ENCODE data around the gene SLAIN1. TPM values are rescaled to one million over a fixed set of nuclear protein-coding genes. Genes with fewer than 3 reads are reported as not detected.

The SLAIN1 gene
- total RNA-seq, 4 donors from 2014 or later: 3.0 to 7.5 (median 4.4) TPM

DNA sequence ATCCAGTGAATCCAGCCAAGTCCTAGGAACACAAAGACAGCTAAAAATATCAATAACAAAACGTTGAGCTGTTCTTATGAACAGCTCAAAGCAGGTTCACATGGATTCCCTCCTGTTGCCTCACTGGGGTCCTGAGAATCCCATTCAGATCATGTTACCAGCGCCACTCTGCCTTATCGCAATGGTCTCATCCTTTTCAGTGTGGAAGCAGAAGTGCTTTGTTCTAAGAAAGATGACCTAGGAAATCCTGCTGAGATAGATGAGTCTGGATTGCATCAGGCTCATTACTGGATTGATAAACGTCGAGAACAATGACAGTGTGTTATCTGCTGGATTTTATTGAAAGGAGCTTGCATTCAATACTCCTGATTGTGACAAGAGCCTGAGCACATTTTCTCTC is 87.0 kb downstream of the SLAIN1 start:
- no peak for DNase-seq (ENCODE audit: low spot score in 2 of 2)
- intact Hi-C loops (cut with DNase I; ENCODE audit: low total_unique reads): no loop called here
- no peak overlapping the region for H3K4me3 ChIP-seq (ENCODE audit: low read depth, poor library complexity, severe bottlenecking)
- TF ChIP-seq, protein P1, sequence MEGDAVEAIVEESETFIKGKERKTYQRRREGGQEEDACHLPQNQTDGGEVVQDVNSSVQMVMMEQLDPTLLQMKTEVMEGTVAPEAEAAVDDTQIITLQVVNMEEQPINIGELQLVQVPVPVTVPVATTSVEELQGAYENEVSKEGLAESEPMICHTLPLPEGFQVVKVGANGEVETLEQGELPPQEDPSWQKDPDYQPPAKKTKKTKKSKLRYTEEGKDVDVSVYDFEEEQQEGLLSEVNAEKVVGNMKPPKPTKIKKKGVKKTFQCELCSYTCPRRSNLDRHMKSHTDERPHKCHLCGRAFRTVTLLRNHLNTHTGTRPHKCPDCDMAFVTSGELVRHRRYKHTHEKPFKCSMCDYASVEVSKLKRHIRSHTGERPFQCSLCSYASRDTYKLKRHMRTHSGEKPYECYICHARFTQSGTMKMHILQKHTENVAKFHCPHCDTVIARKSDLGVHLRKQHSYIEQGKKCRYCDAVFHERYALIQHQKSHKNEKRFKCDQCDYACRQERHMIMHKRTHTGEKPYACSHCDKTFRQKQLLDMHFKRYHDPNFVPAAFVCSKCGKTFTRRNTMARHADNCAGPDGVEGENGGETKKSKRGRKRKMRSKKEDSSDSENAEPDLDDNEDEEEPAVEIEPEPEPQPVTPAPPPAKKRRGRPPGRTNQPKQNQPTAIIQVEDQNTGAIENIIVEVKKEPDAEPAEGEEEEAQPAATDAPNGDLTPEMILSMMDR (IDR thresholded peaks at IDR 0.05): no peak
- no peak for TF ChIP-seq POLR2A (IDR thresholded peaks at IDR 0.05)
- 65 to 69% methylated on average over 5 of the region's 5 CpGs for WGBS, 2 donors

DNA sequence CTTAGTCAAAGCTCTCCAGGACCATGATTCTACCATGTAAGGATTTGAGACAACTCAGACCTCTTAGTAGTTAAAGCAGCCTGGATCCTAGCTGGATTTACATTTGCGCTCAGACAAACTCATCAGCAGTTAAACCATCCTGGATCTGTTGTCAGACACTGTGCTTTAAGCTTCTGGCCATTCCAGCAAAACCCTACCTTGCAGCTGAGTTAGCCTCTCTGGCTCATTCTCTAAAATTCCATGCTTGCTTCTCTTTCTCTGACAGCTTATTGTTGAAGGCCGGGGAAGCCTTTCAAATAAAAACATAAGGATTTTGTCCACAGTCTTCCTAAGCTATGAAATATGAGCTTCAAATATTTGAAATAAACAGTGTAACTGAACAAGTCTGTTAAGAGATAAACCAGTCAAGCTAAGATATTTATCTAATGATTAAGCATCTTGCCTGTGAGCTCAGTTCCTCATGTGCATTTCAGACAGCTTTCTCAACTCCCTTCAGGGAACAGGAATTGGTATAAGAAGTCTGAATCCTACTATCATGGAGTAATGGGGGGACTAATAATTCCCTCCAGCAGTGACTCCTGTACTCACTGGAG is 89.3 kb downstream of the SLAIN1 start:
- TF ChIP-seq, protein P1 (IDR thresholded peaks at IDR 0.05): no peak
- no peak for TF ChIP-seq POLR2A (IDR thresholded peaks at IDR 0.05)
- H3K4me3 ChIP-seq (ENCODE audit: low read depth, poor library complexity, severe bottlenecking): no peak overlapping the region
- WGBS, 2 donors: 75 to 90% methylated on average over 2 of the region's 2 CpGs
- intact Hi-C loops (cut with DNase I; ENCODE audit: low total_unique reads): no loop called here
- no peak for DNase-seq (ENCODE audit: low spot score in 2 of 2)

DNA sequence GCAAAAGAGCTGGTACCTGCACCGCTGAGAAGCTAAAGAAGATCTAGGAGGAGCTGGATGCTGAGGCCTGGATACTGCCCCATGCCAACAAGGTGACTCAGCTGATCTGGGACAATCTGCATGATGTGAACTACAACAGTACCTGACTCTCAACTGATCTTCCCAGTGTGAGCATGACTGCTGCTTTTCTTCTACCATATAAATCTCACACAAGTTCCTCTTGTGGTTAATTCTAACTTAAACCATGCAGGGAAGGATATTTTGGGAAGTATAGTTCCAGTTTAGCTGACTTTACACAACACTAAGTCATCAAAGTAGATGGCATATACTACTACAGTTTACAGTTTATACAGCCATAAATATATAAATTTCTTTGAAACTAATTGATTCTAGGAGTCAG is 91.9 kb downstream of the SLAIN1 start:
- intact Hi-C loops (cut with DNase I; ENCODE audit: low total_unique reads): no loop called here
- no peak overlapping the region for H3K4me3 ChIP-seq (ENCODE audit: low read depth, poor library complexity, severe bottlenecking)
- DNase-seq (ENCODE audit: low spot score in 2 of 2): no peak
- TF ChIP-seq, protein P1 (IDR thresholded peaks at IDR 0.05): no peak
- TF ChIP-seq POLR2A (IDR thresholded peaks at IDR 0.05): no peak
- WGBS, 2 donors: 87 to 88% methylated on average over 1 of the region's 1 CpG

DNA sequence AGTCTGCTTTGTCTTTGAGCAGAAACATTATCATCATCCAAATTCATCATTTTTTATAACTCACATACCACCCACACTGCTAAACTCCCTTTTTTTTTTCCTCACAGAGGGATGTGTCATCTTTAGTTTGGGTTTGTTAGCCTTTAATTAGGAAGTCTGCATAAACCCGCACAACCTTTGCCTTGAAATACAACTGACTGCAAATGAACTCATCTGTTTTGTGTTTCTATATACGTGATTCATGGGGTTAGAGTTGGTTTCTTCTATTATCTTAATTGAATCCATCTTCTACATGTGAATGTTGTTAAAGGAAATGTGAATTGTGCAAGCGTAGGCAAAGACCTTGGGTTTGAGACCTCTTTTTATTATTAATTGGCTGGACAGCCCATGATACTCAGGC is 102.7 kb downstream of the SLAIN1 start:
- H3K4me3 ChIP-seq (ENCODE audit: low read depth, poor library complexity, severe bottlenecking): no peak overlapping the region
- 55 to 60% methylated on average over 3 of the region's 3 CpGs for WGBS, 2 donors
- TF ChIP-seq, protein P1 (IDR thresholded peaks at IDR 0.05): no peak
- TF ChIP-seq POLR2A (IDR thresholded peaks at IDR 0.05): no peak
- intact Hi-C loops (cut with DNase I; ENCODE audit: low total_unique reads): no loop called here
- no peak for DNase-seq (ENCODE audit: low spot score in 2 of 2)

DNA sequence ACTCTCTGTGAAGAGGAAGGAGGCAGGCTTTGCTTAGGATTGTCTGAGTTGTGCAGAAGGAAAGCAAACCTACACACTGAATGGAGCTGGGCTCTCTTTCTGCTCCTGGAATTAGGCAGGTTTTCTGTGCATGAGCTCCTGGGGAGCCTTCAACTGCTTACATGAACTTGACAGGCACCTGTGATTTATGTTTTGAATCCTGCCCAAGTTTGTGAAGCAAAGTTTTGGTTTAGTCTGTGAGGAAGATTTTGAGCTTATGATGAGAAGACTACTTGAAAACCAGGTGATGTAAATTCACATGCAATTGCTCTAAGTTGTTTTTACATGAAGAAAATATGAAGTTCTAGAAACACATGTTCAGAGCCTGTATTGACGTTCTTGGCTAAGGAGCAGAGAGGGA is 109.0 kb downstream of the SLAIN1 start:
- intact Hi-C loops (cut with DNase I; ENCODE audit: low total_unique reads): no loop called here
- no peak for TF ChIP-seq POLR2A (IDR thresholded peaks at IDR 0.05)
- TF ChIP-seq, protein P1 (IDR thresholded peaks at IDR 0.05): no peak
- 51 to 57% methylated on average over 1 of the region's 1 CpG for WGBS, 2 donors
- DNase-seq (ENCODE audit: low spot score in 2 of 2): no peak
- no peak overlapping the region for H3K4me3 ChIP-seq (ENCODE audit: low read depth, poor library complexity, severe bottlenecking)
